Osteoblast (primary cell): ENCODE data around the gene HIGD2B. TPM values are rescaled to one million over a fixed set of nuclear protein-coding genes. Genes with fewer than 3 reads are reported as not detected.

ENCODE experiments used
- DNase-seq: peaks from one replicate; pipeline ENCODE4 v3.0.0; 2011; ENCODE audit warnings: low spot score, mixed read lengths; ENCODE audit not compliant: insufficient read length; ENCODE audit errors: missing footprints
- H2AFZ ChIP-seq: 2 replicates; pipeline ENCODE4 v1.6.0; 2011; ENCODE audit warnings: mild to moderate bottlenecking, low read length
- H3K27ac ChIP-seq: 2 replicates; pipeline ENCODE4 v1.5.1; 2011; ENCODE audit warnings: mild to moderate bottlenecking, low read depth, low read length, moderate library complexity
- H3K27me3 ChIP-seq: 2 replicates; pipeline ENCODE4 v1.6.0; 2012; ENCODE audit warnings: mild to moderate bottlenecking, control low read depth, inconsistent platforms, low read length, moderate library complexity; ENCODE audit not compliant: insufficient read depth
- H3K36me3 ChIP-seq: 2 replicates; pipeline ENCODE4 v1.5.1; 2011; ENCODE audit warnings: mild to moderate bottlenecking, low read length, control low read depth, moderate library complexity; ENCODE audit not compliant: insufficient read depth
- H3K4me1 ChIP-seq: 2 replicates; pipeline ENCODE4 v1.5.1; 2011; ENCODE audit warnings: mild to moderate bottlenecking, low read length, control low read depth, moderate library complexity; ENCODE audit not compliant: insufficient read depth
- H3K4me2 ChIP-seq: 2 replicates; pipeline ENCODE4 v1.6.0; 2011; ENCODE audit warnings: mild to moderate bottlenecking, low read length; ENCODE audit not compliant: insufficient read depth
- H3K4me3 ChIP-seq: fragments of 200-600 bp; sonication (generic); 3 replicates; pipeline ENCODE4 v1.5.1; 2012; ENCODE audit warnings: mild to moderate bottlenecking, low read length, inconsistent platforms; ENCODE audit not compliant: insufficient read depth
- H3K79me2 ChIP-seq: 2 replicates; pipeline ENCODE4 v1.6.0; 2012; ENCODE audit warnings: mild to moderate bottlenecking, low read length, control low read depth, inconsistent platforms; ENCODE audit not compliant: insufficient read depth
- H3K9me3 ChIP-seq: 2 replicates; pipeline ENCODE4 v1.5.1; 2011; ENCODE audit warnings: low read depth, low read length, control low read depth
- H4K20me1 ChIP-seq: 2 replicates; pipeline ENCODE4 v1.6.0; 2012; ENCODE audit warnings: mild to moderate bottlenecking, low read length, control low read depth; ENCODE audit not compliant: insufficient read depth
- CTCF ChIP-seq: IDR thresholded peaks from 2 replicates; pipeline ENCODE4 v1.5.1; 2011; ENCODE audit warnings: mild to moderate bottlenecking, low read depth, low read length, moderate library complexity; ENCODE audit errors: extremely low read depth
- total RNA-seq: library from RNA; depleted of rRNA; stranded (reverse); fragments of >200 nt; gene quantifications from 2 replicates; pipeline ENCODE4 v1.2.3, GENCODE V29; 2012

The HIGD2B gene
- under 0.01 TPM in 1 of 2 replicates, not detected in the other for total RNA-seq

GRCh38 chr15:72685925-72686794 lies at the start of gene HIGD2B, which contains the start of gene BBS4:
TSS of gene HIGD2B (minus strand) at chr15:72686182. CDS start at chr15:72676374, 9,808 bp downstream.
TSS of gene BBS4 (plus strand) at chr15:72686207. CDS start at chr15:72686228, 21 bp downstream.
- Histone ChIP-seq H3K4me3 (peak within 1 kb of the TSS; percentile 89), H3K27ac (peak within 1 kb of the TSS; percentile 92), H2AFZ (peak within 1 kb of the TSS; percentile 99), H3K27me3 (peaks cover under 1% of the 10 kb centered on the region), H3K36me3 (no peaks in the 10 kb centered on the region), H4K20me1 (no peaks in the 10 kb centered on the region), H3K4me2 (peak within 1 kb of the TSS; percentile 86), H3K4me1 (peaks cover 6% of the 10 kb centered on the region), H3K79me2 (peaks cover 23% of the 10 kb centered on the region), H3K9me3 (no peaks in the 10 kb centered on the region)
- peak; percentile 89 for DNase-seq
- no peak for TF ChIP-seq CTCF

- H3K36me3 ChIP-seq = peaks cover 47% of the 10 kb centered on the region
- H4K20me1 ChIP-seq = no peaks in the 10 kb centered on the region
- TF ChIP-seq CTCF = no peak
- no peaks in the 10 kb centered on the region for H3K9me3 ChIP-seq
- no peak for DNase-seq
- no peak overlapping the region for H3K4me3 ChIP-seq
- H3K4me1 ChIP-seq = no peaks in the 10 kb centered on the region
- no peaks in the 10 kb centered on the region for H3K79me2 ChIP-seq
- H2AFZ ChIP-seq = no peak overlapping the region
- no peak overlapping the region for H3K4me2 ChIP-seq
- H3K27me3 ChIP-seq = no peaks in the 10 kb centered on the region
- no peak overlapping the region for H3K27ac ChIP-seq
These were observed 49.1 kb upstream of the HIGD2B start for GRCh38 chr15:72735111-72735510.

- Histone ChIP-seq H3K79me2 (no peaks in the 10 kb centered on the region), H3K4me3 (no peak overlapping the region), H3K36me3 (peaks cover 44% of the 10 kb centered on the region), H3K27ac (no peak overlapping the region), H4K20me1 (no peaks in the 10 kb centered on the region), H3K27me3 (no peaks in the 10 kb centered on the region), H3K9me3 (no peaks in the 10 kb centered on the region), H2AFZ (no peak overlapping the region), H3K4me1 (no peaks in the 10 kb centered on the region), H3K4me2 (no peak overlapping the region)
- DNase-seq = no peak
- no peak for TF ChIP-seq CTCF
These were observed 48.2 kb upstream of the HIGD2B start for GRCh38 chr15:72733941-72734738.

- no peaks in the 10 kb centered on the region for H3K27me3 ChIP-seq
- no peaks in the 10 kb centered on the region for H3K9me3 ChIP-seq
- peak; percentile 21 for TF ChIP-seq CTCF
- no peak overlapping the region for H3K4me2 ChIP-seq
- no peak overlapping the region for H3K4me3 ChIP-seq
- no peaks in the 10 kb centered on the region for H4K20me1 ChIP-seq
- no peaks in the 10 kb centered on the region for H3K4me1 ChIP-seq
- H3K79me2 ChIP-seq = no peaks in the 10 kb centered on the region
- H3K27ac ChIP-seq = no peak overlapping the region
- DNase-seq = no peak
- H2AFZ ChIP-seq = no peak overlapping the region
- H3K36me3 ChIP-seq = peaks cover 28% of the 10 kb centered on the region
These were observed 46.5 kb upstream of the HIGD2B start for GRCh38 chr15:72732516-72732915.
